Fibroblast of skin of right biceps (primary cell): Measurements from ENCODE around the gene KANK2.

Experiments
- DNase-seq: peaks from one replicate; pipeline ENCODE4 v3.0.0-alpha.2; 2013

Gene KANK2

DNA sequence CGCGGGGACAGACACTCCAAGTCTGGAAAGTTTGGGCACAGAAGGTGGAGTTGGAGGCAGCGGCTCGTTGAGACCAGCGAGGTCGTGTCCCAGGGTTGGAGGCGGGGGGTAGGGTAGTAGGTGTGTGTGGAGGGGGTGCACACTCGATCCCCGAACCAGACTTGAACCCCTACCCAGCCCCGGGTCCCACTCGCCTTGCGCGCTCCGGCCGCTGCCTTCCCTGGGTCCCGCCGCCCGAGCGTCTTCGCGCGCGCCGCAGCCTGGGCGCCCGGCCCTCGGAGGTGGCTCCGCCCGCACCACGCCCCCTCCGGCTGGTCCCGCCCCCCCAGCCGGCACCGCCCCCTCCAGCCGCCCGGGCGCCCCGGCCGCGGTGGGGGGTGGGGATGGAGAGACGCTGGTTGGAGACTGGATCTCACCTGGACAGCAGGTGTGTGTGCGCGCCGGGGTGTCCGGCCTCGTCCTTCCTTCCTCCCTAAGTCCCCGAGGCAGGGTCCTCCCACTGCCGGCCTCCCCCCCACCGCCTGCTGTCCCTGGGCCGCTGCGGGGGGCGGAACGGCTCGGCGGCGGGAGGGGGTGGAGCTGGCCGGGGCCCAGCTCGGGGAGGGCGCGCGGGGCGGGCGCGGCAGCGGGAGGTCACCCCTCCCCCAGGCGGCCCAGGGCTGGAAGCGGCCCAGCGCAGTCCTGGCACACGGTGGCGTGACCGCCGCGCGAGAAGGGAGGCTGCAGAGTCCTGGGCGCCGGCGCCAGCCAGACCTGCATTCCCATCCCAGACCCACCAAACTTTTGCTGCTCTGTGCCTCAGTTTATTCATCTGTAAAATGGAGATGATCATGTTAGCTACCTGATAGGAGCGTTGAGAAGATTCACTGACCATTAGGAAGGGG, at the start of gene KANK2:
Gene KANK2 (minus strand): TSS at position 255 of the 884 bp plus-strand sequence. CDS start 3,034 bp downstream, outside the sequence.
- peak; percentile 77 for DNase-seq

GRCh38 chr19:11246941-11247340, 49.6 kb upstream of the KANK2 start:
- DNase-seq, result no peak

GRCh38 chr19:11244846-11245589, 47.7 kb upstream of the KANK2 start:
- DNase-seq, result no peak

GRCh38 chr19:11243798-11244169, 46.4 kb upstream of the KANK2 start:
- no peak for DNase-seq

DNA sequence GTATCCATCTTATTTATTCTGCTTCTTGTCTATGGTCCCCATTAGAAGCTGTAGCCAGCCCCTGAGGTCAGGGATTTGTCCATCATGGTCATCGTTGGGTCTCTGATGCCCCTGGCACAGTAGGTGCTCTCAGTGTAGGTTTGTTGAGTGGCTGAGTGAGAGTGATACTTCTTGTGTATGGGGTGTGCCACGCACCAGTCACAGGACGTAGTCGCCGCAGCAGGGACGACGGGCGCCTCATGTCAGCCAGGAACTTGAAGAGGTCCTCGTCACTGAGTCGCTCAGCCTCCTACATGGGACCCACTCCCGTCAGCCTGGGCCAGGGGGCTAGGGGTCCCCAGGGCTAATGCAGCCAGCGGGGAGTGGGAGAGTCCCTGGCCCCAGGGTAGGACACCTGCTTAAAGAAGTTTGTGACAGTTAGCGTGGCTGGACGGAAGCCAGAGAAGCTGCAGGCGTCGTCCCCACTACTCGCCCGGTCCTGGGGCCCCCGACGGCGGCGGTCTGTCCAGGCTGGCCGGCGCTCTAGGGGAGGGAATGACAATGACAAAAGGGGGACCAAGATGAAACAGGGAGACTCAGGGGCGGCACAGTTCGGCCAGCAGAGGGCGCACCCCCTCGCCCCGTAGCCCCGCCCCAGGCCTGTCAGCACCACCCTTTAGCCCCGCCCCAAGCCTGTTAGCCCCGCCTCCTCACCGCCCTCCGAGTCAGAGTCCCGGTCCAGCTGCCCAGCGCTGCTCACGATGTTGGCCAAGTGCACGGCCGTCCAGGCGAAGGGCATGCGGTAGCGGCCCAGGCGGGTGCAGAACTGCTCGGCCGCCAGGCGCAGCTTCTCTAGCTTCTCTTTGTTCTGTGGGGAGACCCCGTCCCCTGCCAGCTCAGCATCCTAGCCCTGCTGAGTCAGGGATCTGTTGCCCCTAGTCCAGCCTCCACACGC, 45.8 kb upstream of the KANK2 start:
- peak; percentile 62 for DNase-seq

GRCh38 chr19:11242025-11242424, 44.7 kb upstream of the KANK2 start:
- DNase-seq, result no peak

- no peak for DNase-seq
Observed at GRCh38 chr19:11240008-11240444, 42.7 kb upstream of the KANK2 start.

GRCh38 chr19:11239377-11240000, 42.1 kb upstream of the KANK2 start, which contains the start of gene ANGPTL8:
TSS of gene ANGPTL8 (plus strand) at chr19:11239619. CDS start at chr19:11239638, 19 bp downstream.
- DNase-seq, result no peak

- DNase-seq, result no peak
Observed at GRCh38 chr19:11238781-11239376, 41.5 kb upstream of the KANK2 start.

DNA sequence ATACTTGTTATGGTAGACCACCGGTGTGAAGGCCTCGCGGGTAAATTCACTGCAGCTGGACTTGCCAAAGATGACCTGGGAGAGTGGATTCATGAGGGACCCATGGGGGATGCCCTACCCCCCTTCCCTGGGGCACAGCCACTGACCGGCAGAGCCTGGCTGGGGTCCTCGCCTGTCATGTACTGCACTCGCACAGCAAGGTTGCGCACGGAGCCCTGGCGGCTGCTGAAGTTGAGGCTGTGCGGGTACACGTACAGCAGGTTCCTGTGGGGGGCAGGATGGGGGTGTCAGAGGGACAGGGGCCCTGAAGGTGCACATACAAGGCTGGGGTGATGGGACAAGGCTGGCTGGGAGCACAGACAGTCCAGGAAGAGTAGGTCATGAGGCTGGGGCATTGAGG, 40.7 kb upstream of the KANK2 start:
- DNase-seq, result no peak

DNA sequence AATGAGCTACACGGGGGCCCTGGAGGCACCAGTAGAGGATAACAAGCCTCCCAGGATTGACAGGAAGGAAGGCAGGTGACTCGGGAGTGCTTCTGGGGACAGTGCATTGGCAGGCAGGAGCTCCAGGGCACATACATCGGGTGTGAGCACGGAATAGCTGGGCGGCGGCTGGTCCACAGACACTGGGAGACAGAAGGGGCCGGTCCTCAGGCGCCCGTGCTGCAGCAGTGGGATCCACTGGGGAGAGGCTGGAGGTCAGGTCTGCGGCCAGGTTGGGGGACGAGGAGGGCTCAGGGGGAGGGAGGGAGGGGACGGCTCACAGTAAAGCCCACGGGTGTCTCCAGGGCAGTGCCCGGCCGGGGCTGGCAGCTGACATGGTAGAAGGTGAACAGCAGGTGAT, 40.0 kb upstream of the KANK2 start:
- no peak for DNase-seq

GRCh38 chr19:11236324-11237301, 39.3 kb upstream of the KANK2 start:
- no peak for DNase-seq

DNA sequence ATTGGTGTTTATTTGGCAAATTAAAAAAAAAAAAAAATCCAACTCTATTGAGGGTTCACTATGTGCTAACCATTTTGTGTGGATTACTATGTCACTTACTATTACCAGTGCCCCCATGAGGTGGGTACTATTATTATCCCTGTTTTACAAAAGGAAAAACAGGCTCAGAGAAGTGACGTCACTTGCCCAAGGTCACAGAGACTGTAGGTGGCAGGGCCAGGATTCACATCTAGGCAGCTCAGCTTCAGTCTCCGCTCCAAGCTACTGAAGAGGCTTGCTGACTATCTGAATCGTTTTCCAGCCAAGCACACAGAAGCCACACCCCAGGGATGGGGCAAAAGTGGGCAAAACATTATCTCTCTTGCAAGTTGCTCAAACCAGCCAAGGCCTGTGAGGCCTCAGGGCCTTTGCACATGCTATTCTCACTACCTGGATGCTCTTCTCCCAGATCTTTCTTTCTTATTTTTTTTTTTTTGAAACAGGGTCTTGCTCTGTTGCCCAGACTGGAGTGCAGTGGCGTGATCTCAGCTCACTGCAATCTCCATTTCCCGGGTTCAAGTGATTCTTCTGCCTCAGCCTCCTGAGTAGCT, 37.2 kb upstream of the KANK2 start:
- no peak for DNase-seq

DNA sequence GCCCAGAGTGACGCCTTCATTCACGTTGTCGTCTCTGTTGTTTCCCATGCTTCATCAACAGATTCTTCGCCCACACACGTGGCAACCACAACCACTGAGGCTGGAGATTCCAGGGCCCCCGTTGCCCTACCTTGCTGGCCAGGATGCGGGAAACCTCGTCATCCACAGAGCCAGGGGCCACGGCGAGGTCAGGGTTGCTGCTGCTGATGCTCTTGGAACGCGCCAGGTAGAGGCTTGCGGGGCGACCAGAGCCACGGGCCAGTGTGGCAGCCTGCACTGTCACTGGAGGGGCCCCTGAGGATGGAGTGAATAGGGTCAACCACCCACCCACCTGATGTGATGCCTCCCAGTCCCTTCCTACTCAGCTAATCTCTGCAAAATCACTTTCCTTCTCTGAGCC, 35.7 kb upstream of the KANK2 start:
- no peak for DNase-seq

- no peak for DNase-seq
Observed at GRCh38 chr19:11232555-11232954, 35.2 kb upstream of the KANK2 start.

DNA sequence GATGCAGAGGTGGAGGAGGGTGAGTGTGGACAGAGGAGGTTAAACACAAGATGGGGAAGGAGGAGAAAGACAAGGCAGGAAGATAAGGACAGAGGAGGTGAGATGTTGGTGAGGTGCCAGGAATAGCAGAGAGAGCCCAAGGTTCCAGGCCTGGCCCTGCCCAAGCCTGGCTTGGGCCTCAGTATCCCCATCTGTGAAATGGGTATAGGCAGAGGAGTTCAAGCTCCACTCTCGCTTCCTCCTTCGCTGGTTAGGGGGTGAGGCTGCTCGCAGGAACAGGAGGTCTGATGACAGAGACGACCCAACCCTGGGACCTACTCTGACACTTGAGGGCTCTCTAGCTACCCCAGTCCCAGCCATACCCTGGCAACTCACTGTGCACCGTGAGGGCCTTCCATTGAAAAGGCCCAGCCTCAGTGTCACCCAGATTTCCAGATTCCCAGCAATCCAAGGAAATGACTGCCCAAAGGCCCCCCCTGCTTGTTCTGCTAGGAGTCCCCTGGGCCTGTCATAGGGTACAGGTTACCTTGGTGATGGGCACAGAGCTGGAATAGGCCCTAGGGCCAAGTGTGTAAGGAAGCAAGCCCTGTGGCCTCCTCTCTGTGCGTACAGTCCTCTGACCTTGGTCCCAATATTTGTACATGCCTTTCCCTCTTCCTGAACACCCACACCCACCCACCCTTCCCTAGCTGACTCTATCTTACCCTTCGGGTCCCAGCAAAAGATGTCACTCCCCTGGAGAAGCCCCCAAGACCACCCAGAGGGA, 33.5 kb upstream of the KANK2 start:
- no peak for DNase-seq

DNA sequence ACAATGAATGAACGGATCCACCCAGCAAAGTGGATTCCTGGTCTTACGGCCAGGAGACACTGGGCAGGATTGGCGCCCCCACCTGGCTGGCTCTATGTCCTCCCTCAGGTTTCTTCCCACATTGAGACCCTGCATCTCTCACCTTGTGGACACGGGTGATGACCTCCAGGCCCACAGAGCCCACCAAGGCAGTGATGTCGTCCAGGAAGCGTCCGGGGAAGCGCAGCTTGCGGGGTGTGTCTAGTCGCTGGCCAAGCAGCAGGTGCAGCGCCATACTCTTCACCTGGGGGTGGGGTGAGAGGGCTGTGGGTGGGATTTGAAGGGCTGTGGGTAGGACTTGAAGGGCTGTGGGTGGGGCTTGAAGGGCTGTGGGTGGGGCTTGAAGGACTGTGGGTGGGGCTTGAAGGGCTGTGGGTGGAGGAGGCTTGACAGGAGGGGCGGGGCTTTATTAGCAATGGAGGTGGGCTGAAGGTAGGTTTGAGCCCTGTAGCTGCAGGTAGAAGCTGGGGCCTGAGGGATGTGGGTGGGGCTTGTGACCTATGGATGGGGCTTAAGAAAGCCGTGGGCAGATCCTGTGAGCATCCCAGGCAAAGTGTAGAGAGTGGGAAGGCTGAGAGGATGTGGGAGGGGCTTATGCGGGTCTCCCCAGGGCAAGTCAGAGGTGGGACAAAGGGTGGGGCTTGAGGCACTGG, 30.0 kb upstream of the KANK2 start:
- DNase-seq, result no peak

GRCh38 chr19:11226716-11227166, 29.4 kb upstream of the KANK2 start:
- DNase-seq, result no peak

DNA sequence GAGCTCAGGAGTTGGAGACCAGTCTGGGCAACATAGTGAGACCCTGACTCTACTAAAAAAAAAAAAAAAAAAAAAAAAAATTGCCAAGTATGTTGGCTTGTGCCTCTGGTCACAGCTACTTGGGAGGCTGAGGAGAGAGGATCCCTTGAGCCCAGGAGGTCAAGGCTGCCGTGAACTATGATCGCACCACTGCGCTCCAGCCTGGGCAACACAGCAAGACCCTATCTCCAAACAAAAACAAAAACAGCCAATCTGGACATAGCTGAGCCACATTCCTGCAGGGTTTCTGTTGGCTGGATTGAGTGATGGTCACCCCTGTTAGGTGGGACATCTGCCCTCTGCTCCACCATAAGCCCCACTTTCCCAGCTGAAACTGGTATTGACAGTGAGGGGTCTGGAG, 28.5 kb upstream of the KANK2 start:
- DNase-seq, result no peak
